ENCODE data around the gene TBL3.

GRCh38 chr16:1982991-1983543 lies 11.2 kb downstream of the TBL3 start:
- no peak for TF ChIP-seq TAF1 (IDR thresholded peaks at IDR 0.05; ENCODE audit: borderline replicate concordance, insufficient read depth, low read length)
- no peak for TF ChIP-seq POLR2AphosphoS5 (IDR thresholded peaks at IDR 0.05; ENCODE audit: low read depth, low read length)
- TF ChIP-seq, protein P1, sequence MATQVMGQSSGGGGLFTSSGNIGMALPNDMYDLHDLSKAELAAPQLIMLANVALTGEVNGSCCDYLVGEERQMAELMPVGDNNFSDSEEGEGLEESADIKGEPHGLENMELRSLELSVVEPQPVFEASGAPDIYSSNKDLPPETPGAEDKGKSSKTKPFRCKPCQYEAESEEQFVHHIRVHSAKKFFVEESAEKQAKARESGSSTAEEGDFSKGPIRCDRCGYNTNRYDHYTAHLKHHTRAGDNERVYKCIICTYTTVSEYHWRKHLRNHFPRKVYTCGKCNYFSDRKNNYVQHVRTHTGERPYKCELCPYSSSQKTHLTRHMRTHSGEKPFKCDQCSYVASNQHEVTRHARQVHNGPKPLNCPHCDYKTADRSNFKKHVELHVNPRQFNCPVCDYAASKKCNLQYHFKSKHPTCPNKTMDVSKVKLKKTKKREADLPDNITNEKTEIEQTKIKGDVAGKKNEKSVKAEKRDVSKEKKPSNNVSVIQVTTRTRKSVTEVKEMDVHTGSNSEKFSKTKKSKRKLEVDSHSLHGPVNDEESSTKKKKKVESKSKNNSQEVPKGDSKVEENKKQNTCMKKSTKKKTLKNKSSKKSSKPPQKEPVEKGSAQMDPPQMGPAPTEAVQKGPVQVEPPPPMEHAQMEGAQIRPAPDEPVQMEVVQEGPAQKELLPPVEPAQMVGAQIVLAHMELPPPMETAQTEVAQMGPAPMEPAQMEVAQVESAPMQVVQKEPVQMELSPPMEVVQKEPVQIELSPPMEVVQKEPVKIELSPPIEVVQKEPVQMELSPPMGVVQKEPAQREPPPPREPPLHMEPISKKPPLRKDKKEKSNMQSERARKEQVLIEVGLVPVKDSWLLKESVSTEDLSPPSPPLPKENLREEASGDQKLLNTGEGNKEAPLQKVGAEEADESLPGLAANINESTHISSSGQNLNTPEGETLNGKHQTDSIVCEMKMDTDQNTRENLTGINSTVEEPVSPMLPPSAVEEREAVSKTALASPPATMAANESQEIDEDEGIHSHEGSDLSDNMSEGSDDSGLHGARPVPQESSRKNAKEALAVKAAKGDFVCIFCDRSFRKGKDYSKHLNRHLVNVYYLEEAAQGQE (IDR thresholded peaks at IDR 0.05; ENCODE audit: insufficient read depth in 1 of 2, low read depth in 2 of 2, low read length in 2 of 2), result no peak
- TF ChIP-seq SIN3A (IDR thresholded peaks at IDR 0.05; ENCODE audit: borderline replicate concordance, insufficient read depth, low read length), result no peak
- no peak for TF ChIP-seq FOXP2 (optimal IDR thresholded peaks at IDR 0.05; ENCODE audit: borderline replicate concordance, extremely low read depth, extremely low read length, insufficient read depth)
